Subcutaneous preadipocyte (primary cell): ENCODE measurements around the gene FAM156A. TPM values are rescaled to one million over a fixed set of nuclear protein-coding genes. Genes with fewer than 3 reads are reported as not detected.

Experiments used
- total RNA-seq: library from RNA; depleted of rRNA; stranded (reverse); fragments of >200 nt; gene quantifications from 2 replicates; pipeline ENCODE4 v1.2.3, GENCODE V29; 2012

Gene FAM156A, protein sequence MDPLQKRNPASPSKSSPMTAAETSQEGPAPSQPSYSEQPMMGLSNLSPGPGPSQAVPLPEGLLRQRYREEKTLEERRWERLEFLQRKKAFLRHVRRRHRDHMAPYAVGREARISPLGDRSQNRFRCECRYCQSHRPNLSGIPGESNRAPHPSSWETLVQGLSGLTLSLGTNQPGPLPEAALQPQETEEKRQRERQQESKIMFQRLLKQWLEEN
- total RNA-seq, result 7.0 and 13.9 TPM in 2 replicates

DNA sequence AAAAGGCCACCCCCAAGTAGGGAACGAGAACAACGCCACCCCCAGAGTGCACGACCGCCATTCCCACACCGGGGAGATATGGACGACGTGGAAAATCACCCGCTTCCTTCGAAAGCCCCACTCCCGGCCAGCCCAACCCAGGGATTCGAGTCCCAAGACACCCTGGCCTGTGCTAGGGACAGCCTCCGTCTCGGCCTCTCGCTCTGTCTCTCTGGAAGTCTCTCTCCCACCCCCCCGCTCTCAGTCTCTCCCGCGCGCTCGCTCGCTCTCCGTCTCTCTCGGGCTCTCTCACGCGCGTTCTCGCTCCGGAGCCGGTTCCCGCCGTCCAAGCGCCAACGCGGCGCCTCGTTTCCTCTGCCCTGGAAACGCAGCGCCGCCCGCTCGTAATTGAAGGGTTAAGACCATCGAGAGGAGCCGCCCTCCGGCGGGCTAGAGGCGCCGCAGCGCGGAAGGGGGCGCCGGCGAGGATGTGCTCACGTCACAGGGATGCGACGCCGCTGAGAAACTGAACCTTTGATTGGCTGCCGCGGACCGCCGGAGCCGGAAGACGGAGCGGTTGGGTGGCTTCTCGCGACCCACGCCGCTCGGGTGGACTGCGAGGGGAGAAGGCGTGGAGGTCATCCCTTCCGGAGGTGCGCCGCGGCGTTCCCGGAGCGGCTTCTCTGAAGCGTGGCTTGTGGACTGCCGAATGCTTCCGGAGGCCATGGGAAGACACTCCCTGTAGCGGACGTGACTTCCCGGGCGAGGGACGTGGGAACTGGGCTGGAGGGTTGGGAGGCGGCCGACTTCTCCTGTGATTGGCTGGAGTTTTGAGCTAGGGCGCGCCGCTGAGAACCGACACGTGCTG, at the start of gene FAM156A:
Gene FAM156A, minus strand, starts transcription at position 406 of the 847 bp plus-strand sequence. CDS start 9,930 bp downstream, outside the sequence.

Other genes with a start within 250 kb of the FAM156A start
- not detected in 2 replicates for gene SSX2B, start 207.3 kb downstream of the FAM156A start, total RNA-seq
- gene SPANXN5, start 161.1 kb downstream of the FAM156A start, total RNA-seq, result not detected in 2 replicates
- not detected in 2 replicates for gene XAGE5, start 147.2 kb downstream of the FAM156A start, total RNA-seq
- gene XAGE3, start 90.4 kb downstream of the FAM156A start, total RNA-seq, result not detected in 2 replicates
- 8.4 and 18.0 TPM in 2 replicates for gene FAM156B, start 61.2 kb downstream of the FAM156A start, total RNA-seq
- gene GPR173, start 90.3 kb upstream of the FAM156A start, total RNA-seq, result 3.1 and 3.3 TPM in 2 replicates
- gene TSPYL2, start 123.8 kb upstream of the FAM156A start, total RNA-seq, result 3.9 and 5.1 TPM in 2 replicates
- gene KANTR, start 135.6 kb upstream of the FAM156A start, total RNA-seq, result 7.7 and 10.6 TPM in 2 replicates